Ascending aorta (tissue), 2 donors: ENCODE data around the gene NTRK1. TPM values are rescaled to one million over a fixed set of nuclear protein-coding genes. Genes with fewer than 3 reads are reported as not detected.
A peak's percentile ranks its signal among the peaks of the same experiment; 100 is the strongest.

Source experiments
- DNase-seq, 2 donors: peaks; one replicate each; pipeline ENCODE4 v3.0.0-alpha.2; 2019; ENCODE audit warnings: low spot score in 2 of 2
- H3K27ac ChIP-seq, 2 donors: fragments of 200-600 bp; sonication (generic); one replicate each; pipeline ENCODE4 v1.5.1; 2016 to 2017; ENCODE audit warnings: mild to moderate bottlenecking in 1 of 2
- H3K27me3 ChIP-seq: fragments of 200-600 bp; sonication (generic); one replicate; pipeline ENCODE4 v1.5.1; 2017
- H3K36me3 ChIP-seq, 2 donors: fragments of 200-600 bp; sonication (generic); one replicate each; pipeline ENCODE4 v1.5.1; 2016
- H3K4me1 ChIP-seq, 2 donors: fragments of 200-600 bp; sonication (generic); one replicate each; pipeline ENCODE4 v1.5.1; 2016 to 2017; ENCODE audit warnings: mild to moderate bottlenecking in 1 of 2
- H3K4me3 ChIP-seq, 2 donors: fragments of 200-600 bp; sonication (generic); one replicate each; pipeline ENCODE4 v1.5.1; 2016 to 2017; ENCODE audit warnings: mild to moderate bottlenecking in 1 of 2
- H3K9me3 ChIP-seq, 2 donors: fragments of 200-600 bp; sonication (generic); one replicate each; pipeline ENCODE4 v1.5.1; 2016
- CTCF ChIP-seq, 3 experiments: fragments of 200-600 bp in 2 of 3; fragments of 450-650 bp in 1 of 3; sonication (generic) in 2 of 3; IDR thresholded peaks; one replicate each; pipeline ENCODE4 v1.5.1; 2016 to 2019; ENCODE audit warnings: antibody characterized with exemption in 3 of 3, mild to moderate bottlenecking in 1 of 3, moderate library complexity in 1 of 3
- intact Hi-C: fragments of 100-400 bp; cut with DNase I; formaldehyde crosslinking; loops from one replicate; pipeline ENCODE4 v1.15.1; 2023
- total RNA-seq: library from RNA; depleted of rRNA; stranded (reverse); fragments of >200 nt; gene quantifications from one replicate; pipeline ENCODE4 v1.1.0, GENCODE V29; 2016

The NTRK1 gene
- total RNA-seq, 1 donor from 2014 or later: not detected

GRCh38 chr1:156886583-156887281 lies 26.1 kb downstream of the NTRK1 start:
- Histone ChIP-seq H3K36me3 (no peaks in the 10 kb centered on the region), H3K4me3 (no peak overlapping the region), H3K9me3 (no peaks in the 10 kb centered on the region), H3K4me1 (no peaks in the 10 kb centered on the region), H3K27ac (no peak overlapping the region), H3K27me3 (no peaks in the 10 kb centered on the region)
- DNase-seq: no peak
- intact Hi-C loops: no loop called here
- TF ChIP-seq CTCF (IDR thresholded peaks at IDR 0.05): no peak

GRCh38 chr1:156887317-156887716 lies 26.7 kb downstream of the NTRK1 start:
- Histone ChIP-seq H3K27ac (no peak overlapping the region), H3K9me3 (no peaks in the 10 kb centered on the region), H3K4me3 (no peak overlapping the region), H3K27me3 (no peaks in the 10 kb centered on the region), H3K4me1 (no peaks in the 10 kb centered on the region), H3K36me3 (no peaks in the 10 kb centered on the region)
- TF ChIP-seq CTCF (IDR thresholded peaks at IDR 0.05): no peak
- intact Hi-C loops: no loop called here
- no peak for DNase-seq

GRCh38 chr1:156887734-156888133 lies 27.1 kb downstream of the NTRK1 start:
- Histone ChIP-seq H3K27ac (no peak overlapping the region), H3K36me3 (no peaks in the 10 kb centered on the region), H3K9me3 (no peaks in the 10 kb centered on the region), H3K4me3 (no peak overlapping the region), H3K27me3 (no peaks in the 10 kb centered on the region), H3K4me1 (peaks cover 0 to 1% of the 10 kb centered on the region in 2 donors)
- intact Hi-C loops: no loop called here
- no peak for DNase-seq
- TF ChIP-seq CTCF (IDR thresholded peaks at IDR 0.05): no peak

- H3K9me3 ChIP-seq: no peaks in the 10 kb centered on the region
- peak in 1 of 2 donors; percentile 87 for DNase-seq
- no peaks in the 10 kb centered on the region for H3K27me3 ChIP-seq
- intact Hi-C loops: loop anchor here (10.0 kb wide), 1 partner anchor 195 kb away; no protein-coding TSS in a partner anchor
- no peak overlapping the region for H3K27ac ChIP-seq
- H3K4me3 ChIP-seq: no peak overlapping the region
- TF ChIP-seq CTCF (IDR thresholded peaks at IDR 0.05): peak; percentile 57 to 83 (median 74)
- H3K36me3 ChIP-seq: no peaks in the 10 kb centered on the region
- H3K4me1 ChIP-seq: peaks cover 6 to 8% of the 10 kb centered on the region in 2 donors
Measured at GRCh38 chr1:156889802-156890580, 29.3 kb downstream of the NTRK1 start.

- DNase-seq: peak; percentile 36 to 92
- no peaks in the 10 kb centered on the region for H3K27me3 ChIP-seq
- peak overlapping the region; percentile 92 to 94 for H3K27ac ChIP-seq
- TF ChIP-seq CTCF (IDR thresholded peaks at IDR 0.05): peak; percentile 75 to 84 (median 77)
- H3K4me1 ChIP-seq: peaks cover 6 to 16% of the 10 kb centered on the region in 2 donors
- intact Hi-C loops: loop anchor here (2.0 to 10.0 kb wide), 3 partner anchors 28 to 198 kb away; partner anchors contain the start of genes ISG20L2, LRRC71 and METTL25B
- H3K4me3 ChIP-seq: peak overlapping the region; percentile 31 to 70
- no peaks in the 10 kb centered on the region for H3K9me3 ChIP-seq
- no peaks in the 10 kb centered on the region for H3K36me3 ChIP-seq
Measured at GRCh38 chr1:156892190-156893047, 31.8 kb downstream of the NTRK1 start.
